ENCODE results near the gene USP24. TPM values are rescaled to one million over a fixed set of nuclear protein-coding genes. Genes with fewer than 3 reads are reported as not detected.
"Not testable (repeated sequence)": the region's sequence is repeated elsewhere in the genome, so short reads cannot be mapped to it uniquely, and the experiment has no call there.

Gene USP24
- total RNA-seq, 2 donors from 2014 or later, result 31.8 to 34.9 TPM

GRCh38 chr1:55037733-55038551 lies 177.2 kb downstream of the USP24 start:
- TF ChIP-seq, protein P1, sequence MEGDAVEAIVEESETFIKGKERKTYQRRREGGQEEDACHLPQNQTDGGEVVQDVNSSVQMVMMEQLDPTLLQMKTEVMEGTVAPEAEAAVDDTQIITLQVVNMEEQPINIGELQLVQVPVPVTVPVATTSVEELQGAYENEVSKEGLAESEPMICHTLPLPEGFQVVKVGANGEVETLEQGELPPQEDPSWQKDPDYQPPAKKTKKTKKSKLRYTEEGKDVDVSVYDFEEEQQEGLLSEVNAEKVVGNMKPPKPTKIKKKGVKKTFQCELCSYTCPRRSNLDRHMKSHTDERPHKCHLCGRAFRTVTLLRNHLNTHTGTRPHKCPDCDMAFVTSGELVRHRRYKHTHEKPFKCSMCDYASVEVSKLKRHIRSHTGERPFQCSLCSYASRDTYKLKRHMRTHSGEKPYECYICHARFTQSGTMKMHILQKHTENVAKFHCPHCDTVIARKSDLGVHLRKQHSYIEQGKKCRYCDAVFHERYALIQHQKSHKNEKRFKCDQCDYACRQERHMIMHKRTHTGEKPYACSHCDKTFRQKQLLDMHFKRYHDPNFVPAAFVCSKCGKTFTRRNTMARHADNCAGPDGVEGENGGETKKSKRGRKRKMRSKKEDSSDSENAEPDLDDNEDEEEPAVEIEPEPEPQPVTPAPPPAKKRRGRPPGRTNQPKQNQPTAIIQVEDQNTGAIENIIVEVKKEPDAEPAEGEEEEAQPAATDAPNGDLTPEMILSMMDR (IDR thresholded peaks at IDR 0.05), result no peak
- Histone ChIP-seq H3K4me3 (no peak overlapping the region), H3K9ac (ENCODE audit: low read depth in 2 of 2, low read length in 2 of 2) (no peak overlapping the region), H3K27ac (no peak overlapping the region), H3K27me3 (peaks cover 9% of the 10 kb centered on the region), H3K4me1 (no peaks in the 10 kb centered on the region), H3K36me3 (no peaks in the 10 kb centered on the region), H3K9me3 (no peaks in the 10 kb centered on the region)
- DNase-seq, result no peak
- intact Hi-C loops (cut with DNase I), result no loop called here

DNA sequence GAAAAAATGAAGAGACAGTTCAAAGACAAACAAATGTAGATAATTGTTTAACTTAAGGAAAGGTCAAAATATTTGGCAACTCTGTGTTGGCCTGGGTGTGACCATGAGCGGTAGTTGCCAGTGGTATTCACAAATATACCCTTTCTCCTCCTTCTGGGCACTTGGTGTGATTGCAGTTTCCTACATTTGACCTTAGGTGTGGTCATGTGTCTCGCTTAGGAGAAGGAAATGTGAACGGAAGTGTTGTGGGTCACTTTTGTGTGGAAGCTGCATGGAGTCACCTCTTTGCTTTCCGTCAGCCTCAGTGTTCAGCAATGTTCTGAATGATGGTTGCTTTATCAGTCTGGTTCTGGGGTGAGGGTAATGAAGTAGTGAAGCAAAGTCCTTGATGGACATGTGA lies 179.3 kb downstream of the USP24 start:
- Histone ChIP-seq H3K27ac (no peak overlapping the region), H3K9me3 (no peaks in the 10 kb centered on the region), H3K9ac (ENCODE audit: low read depth in 2 of 2, low read length in 2 of 2) (no peak overlapping the region), H3K36me3 (no peaks in the 10 kb centered on the region), H3K27me3 (peaks cover 9% of the 10 kb centered on the region), H3K4me3 (no peak overlapping the region), H3K4me1 (no peaks in the 10 kb centered on the region)
- DNase-seq, result no peak
- TF ChIP-seq, protein P1 (IDR thresholded peaks at IDR 0.05), result peak; percentile 25
- intact Hi-C loops (cut with DNase I), result no loop called here

- intact Hi-C loops (cut with DNase I), result no loop called here
- DNase-seq, result no peak
- H3K9ac ChIP-seq (ENCODE audit: low read depth in 2 of 2, low read length in 2 of 2), result no peak overlapping the region
- no peaks in the 10 kb centered on the region for H3K9me3 ChIP-seq
- no peaks in the 10 kb centered on the region for H3K4me1 ChIP-seq
- H3K36me3 ChIP-seq, result no peaks in the 10 kb centered on the region
- no peak overlapping the region for H3K4me3 ChIP-seq
- H3K27me3 ChIP-seq, result peaks cover 7% of the 10 kb centered on the region
- TF ChIP-seq, protein P1 (IDR thresholded peaks at IDR 0.05), result no peak
- no peak overlapping the region for H3K27ac ChIP-seq
These were observed 180.6 kb downstream of the USP24 start for GRCh38 chr1:55034476-55035133.

DNA sequence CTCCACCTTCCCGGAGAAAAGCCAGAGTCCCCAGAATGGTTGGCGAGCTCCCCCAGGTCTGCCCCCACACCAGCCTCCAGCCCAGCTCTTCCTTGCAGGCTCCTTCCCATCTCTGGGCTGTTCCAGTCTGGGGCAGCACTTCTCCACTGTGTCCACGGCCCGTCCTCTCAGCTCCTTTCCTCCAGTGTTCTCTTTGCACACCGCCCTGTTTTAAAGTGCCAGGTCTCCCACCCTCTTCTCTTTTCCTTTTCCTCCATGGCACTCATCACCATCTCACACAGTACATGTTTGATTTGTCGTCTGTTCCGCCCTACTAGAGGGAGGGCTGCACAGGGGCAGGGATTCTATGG lies 181.9 kb downstream of the USP24 start:
- DNase-seq, result no peak
- Histone ChIP-seq H3K9ac (ENCODE audit: low read depth in 2 of 2, low read length in 2 of 2) (no peak overlapping the region), H3K4me3 (no peak overlapping the region), H3K27ac (no peak overlapping the region), H3K36me3 (no peaks in the 10 kb centered on the region), H3K27me3 (peaks cover 6% of the 10 kb centered on the region), H3K4me1 (no peaks in the 10 kb centered on the region), H3K9me3 (no peaks in the 10 kb centered on the region)
- TF ChIP-seq, protein P1 (IDR thresholded peaks at IDR 0.05), result no peak
- intact Hi-C loops (cut with DNase I), result no loop called here

- H3K27ac ChIP-seq; H3K4me1 ChIP-seq; H3K27me3 ChIP-seq; H3K4me3 ChIP-seq; H3K36me3 ChIP-seq; H3K9me3 ChIP-seq; intact Hi-C loops (cut with DNase I); H3K9ac ChIP-seq (ENCODE audit: low read depth in 2 of 2, low read length in 2 of 2); DNase-seq: not testable (repeated sequence)
These were observed 184.1 kb downstream of the USP24 start for GRCh38 chr1:55031098-55031497.

- H3K9ac ChIP-seq (ENCODE audit: low read depth in 2 of 2, low read length in 2 of 2); H3K4me3 ChIP-seq; H3K9me3 ChIP-seq; intact Hi-C loops (cut with DNase I); H3K27ac ChIP-seq; H3K4me1 ChIP-seq; H3K36me3 ChIP-seq; DNase-seq; H3K27me3 ChIP-seq: not testable (repeated sequence)
These were observed 188.5 kb downstream of the USP24 start for GRCh38 chr1:55026682-55027081.

- H3K27me3 ChIP-seq; H3K9me3 ChIP-seq; H3K36me3 ChIP-seq; DNase-seq; H3K9ac ChIP-seq (ENCODE audit: low read depth in 2 of 2, low read length in 2 of 2); H3K4me1 ChIP-seq; H3K4me3 ChIP-seq; H3K27ac ChIP-seq; intact Hi-C loops (cut with DNase I): not testable (repeated sequence)
These were observed 191.0 kb downstream of the USP24 start for GRCh38 chr1:55024163-55024562.

Data from colonic mucosa (tissue), 4 donors.